NK-92 (cell line): Measurements from ENCODE around the gene NXPE4.
"Not testable (repeated sequence)": the region's sequence is repeated elsewhere in the genome, so short reads cannot be mapped to it uniquely, and the experiment has no call there.

Experiments
- DNase-seq: peaks from one replicate; lab custom pipeline; 2025; ENCODE audit not compliant: unreplicated experiment; lab: John Stamatoyannopoulos, UW

NXPE4 gene

DNA sequence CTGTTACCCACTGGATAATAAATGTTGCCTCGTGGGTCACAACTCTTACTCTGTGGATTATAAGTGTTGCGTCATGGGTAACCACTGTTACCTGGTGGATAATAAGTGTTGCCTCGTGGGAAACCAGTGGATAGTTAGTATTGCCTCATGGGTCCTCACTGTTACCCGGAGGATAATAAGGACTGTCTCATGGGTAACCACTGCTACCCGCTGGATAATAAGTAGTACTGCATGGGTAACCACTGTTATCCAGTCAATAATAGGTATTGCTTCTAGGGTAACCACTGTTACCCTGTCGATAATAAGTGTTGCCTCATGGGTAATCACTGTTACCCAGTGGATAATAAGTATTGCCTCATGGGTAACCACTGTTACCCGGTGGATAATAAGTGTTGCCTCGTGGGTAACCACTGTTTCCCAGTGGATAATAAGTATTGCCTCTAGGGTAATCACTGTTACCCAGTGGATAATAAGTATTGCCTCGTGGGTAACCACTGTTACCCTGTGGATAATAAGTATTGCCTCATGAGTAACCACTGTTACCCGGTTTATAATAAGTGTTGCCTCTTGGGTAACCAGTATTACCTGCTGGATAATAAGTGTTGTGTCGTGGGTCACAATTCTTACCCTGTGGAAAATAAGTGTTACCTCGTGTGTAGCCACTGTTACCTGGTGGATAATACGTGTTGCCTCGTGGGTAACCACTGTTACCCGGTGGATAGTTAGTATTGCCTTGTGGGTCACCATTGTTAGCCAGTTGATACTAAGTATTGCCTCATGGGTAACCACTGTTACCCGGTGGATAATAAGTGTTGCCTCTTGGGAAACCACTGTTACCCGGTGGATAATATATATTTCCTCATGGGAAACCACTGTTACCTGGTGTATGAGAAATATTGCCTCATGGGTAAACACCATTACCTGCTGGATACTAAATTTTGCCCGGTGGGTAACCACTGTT, 15.7 kb upstream of the NXPE4 start:
- no peak for DNase-seq

GRCh38 chr11:114610550-114610949, 15.0 kb upstream of the NXPE4 start:
- DNase-seq = no peak

DNA sequence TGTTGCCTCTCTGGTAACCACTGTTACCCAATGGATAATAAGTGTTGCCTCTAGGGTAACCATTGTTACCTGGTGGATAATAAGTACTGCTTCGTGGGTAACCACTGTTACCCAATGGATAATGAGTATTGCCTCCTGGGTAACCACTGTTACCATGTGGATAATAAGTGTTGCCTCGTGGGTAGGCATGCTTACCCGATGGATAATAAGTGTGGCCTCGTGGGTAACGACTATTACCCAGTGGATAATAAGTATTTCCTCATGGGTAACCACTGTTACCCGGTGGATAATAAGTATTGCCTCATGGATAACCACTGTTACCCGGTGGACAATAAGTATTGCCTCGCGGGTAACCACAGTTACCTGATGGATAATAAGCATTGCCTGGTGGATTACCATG, 13.8 kb upstream of the NXPE4 start:
- DNase-seq = no peak

DNA sequence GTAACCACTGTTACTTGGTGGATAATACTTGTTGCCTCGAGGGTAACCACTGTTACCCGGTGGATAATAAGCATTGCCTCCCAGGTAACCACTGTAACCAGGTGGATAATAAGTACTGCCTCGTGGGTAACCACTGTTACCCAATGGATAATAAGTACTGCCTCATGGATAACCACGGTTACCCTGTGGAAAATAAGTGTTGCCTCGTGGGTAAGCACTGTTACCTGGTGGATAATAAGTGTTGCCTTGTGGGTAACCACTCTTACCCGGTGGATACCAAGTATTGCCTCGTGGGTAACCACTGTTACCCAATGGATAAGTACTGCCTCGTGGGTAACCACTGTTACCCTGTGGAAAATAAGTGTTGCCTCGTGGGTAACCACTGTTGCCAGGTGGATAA, 13.0 kb upstream of the NXPE4 start:
- DNase-seq = not testable (repeated sequence)

GRCh38 chr11:114607753-114608459, 12.3 kb upstream of the NXPE4 start:
- no peak for DNase-seq

DNA sequence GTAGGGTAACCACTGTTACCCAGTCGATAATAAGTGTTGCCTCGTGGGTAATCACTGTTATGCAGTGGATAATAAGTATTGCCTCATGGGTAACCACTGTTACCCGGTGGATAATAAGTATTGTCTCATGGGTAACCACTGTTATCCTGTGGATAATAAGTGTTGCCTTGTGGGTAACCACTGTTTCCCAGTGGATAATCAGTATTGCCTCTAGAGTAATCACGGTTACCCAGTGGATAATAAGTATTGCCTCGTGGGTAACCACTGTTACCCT, 11.2 kb upstream of the NXPE4 start:
- not testable (repeated sequence) for DNase-seq

GRCh38 chr11:114606003-114606801, 10.6 kb upstream of the NXPE4 start:
- DNase-seq = no peak

GRCh38 chr11:114605370-114605769, 9.8 kb upstream of the NXPE4 start:
- DNase-seq = no peak

DNA sequence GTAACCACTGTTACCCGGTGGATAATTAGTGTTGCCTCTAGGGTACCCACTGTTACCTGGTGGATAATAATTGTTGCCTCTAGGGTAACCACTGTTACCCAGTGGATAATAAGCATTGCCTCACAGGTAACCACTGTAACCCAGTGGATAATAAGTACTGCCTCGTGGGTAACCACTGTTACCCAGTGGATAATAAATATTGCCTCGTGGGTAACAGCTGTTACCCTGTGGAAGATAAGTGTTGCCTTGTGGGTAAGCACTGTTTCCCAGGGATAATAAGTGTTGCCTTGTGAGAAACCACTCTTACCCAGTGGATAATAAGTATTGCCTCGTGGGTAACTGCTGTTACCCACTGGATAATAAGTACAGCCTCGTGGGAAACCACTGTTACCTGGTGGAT, 9.3 kb upstream of the NXPE4 start:
- no peak for DNase-seq

- no peak for DNase-seq
Measured at GRCh38 chr11:114604179-114604813, 8.7 kb upstream of the NXPE4 start.

DNA sequence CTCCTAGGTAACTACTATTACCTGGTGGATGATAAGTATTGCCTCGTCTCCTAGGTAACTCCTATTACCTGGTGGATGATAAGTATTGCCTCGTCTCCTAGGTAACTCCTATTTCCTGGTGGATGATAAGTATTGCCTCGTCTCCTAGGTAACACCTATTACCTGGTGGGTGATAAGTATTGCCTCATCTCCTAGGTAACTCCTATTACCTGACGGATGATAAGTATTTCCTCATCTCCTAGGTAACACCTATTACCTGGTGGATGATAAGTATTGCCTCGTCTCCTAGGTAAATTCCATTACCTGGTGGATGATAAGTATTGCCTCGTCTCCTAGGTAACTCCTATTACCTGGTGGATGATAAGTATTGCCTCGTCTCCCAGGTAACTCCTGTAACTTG, 7.6 kb upstream of the NXPE4 start:
- DNase-seq = not testable (repeated sequence)

GRCh38 chr11:114598461-114598860, 2.9 kb upstream of the NXPE4 start:
- DNase-seq = no peak

DNA sequence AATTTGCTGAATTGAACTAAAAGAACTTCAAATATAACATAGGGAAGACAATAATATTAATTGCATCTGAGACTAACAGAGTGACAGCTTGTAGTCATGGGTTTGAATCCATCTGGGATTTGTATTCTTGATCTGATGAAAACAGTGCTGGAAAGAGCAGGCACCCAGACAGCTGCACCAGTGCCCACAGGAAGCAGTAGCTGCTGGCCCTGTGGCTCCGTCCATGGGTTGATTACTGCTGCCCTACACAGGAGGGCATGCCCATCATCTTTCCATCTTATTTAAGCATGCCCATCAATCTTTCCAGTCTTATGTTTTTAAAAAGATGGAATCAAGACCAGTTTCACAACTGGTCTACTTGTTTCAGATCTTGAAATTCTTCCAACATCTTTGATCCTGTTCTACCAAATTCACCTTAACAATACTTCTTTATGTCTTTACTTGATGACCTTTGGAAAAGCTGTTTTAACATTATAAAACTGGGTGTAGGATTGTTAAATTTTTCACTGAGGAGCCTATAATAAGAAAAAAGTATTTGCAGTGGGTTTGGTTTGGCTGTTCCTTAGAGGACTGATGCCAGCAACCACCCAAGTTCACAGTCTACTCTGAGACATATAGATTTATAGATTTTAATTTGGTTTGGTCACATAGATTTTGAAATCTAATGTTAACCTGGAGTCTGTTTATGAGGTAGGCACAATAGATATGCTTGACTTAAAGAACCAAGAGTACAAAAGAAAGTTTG, 761 bp upstream of the NXPE4 start:
- no peak for DNase-seq

GRCh38 chr11:114594703-114595102, 883 bp downstream of the NXPE4 start:
- no peak for DNase-seq

DNA sequence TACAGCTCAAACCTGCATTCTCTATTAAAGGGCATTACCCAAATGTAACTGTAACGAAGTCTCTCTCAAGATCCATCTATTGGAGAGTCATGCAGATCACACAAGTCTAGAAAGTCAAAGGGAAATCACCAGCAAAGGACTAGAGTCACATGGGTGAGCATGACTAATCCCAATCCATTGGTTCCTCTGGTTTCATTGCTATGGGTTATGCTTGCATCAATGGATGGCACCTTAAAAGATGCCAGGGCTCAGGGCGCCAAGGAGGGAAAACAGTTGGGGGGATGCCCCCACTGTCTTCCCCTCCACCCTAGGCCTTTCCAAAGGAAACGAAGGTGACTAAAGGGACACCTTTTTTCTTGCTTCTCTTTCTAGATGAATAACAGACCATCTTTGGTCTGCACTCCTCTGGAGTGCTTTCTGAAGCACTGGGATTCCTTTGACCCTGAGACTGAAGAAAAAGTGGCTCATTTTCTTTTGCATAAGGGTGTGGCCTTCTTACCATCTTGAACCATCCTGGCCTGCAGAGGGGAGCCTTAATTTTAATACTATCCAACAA, 8.1 kb downstream of the NXPE4 start:
- DNase-seq = no peak

GRCh38 chr11:114586797-114587196, 8.8 kb downstream of the NXPE4 start:
- no peak for DNase-seq

- DNase-seq = no peak
Measured at GRCh38 chr11:114571712-114572111, 23.9 kb downstream of the NXPE4 start.

DNA sequence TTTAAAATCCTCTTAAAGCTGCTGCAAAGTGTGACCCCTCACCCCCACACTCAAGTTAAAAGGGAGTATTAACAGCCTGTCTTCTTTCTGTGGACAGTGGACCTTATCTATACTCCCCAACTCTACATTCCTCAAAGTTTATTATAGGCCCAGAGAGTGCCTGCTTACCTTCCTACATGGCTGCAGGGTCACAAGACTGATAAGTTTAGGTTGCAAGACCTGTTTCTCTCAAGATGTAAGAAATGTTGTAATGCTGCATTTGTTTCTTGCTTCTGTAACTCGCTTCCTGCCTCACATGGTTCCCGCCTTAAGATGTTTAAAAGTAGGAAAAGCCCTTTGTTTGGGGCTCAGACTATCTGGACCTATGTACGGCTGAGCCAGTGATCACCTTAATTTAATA, 25.8 kb downstream of the NXPE4 start:
- no peak for DNase-seq

GRCh38 chr11:114566276-114566675, 29.3 kb downstream of the NXPE4 start:
- DNase-seq = no peak

- DNase-seq = no peak
Measured at GRCh38 chr11:114564831-114565230, 30.8 kb downstream of the NXPE4 start.
